Thoracic aorta (tissue), 2 donors: ENCODE results near the gene UMODL1. TPM values are rescaled to one million over a fixed set of nuclear protein-coding genes. Genes with fewer than 3 reads are reported as not detected.

ENCODE experiments used
- ATAC-seq: fragments of 150-250 bp; one replicate; pipeline ENCODE4 v1.8.0; 2017; ENCODE audit warnings: low read depth; ENCODE audit not compliant: insufficient number of reproducible peaks, low FRiP score
- DNase-seq: peaks from one replicate; pipeline ENCODE4 v3.0.0-alpha.2; 2020; ENCODE audit warnings: low spot score
- H3K27ac ChIP-seq, 2 donors: fragments of 200-600 bp; sonication (generic); 1 replicate in 1 of 2; 2 replicates in 1 of 2; pipeline ENCODE4 v1.5.1; 2016; ENCODE audit warnings: mild to moderate bottlenecking in 2 of 2, moderate library complexity in 2 of 2
- H3K27me3 ChIP-seq: fragments of 200-600 bp; sonication (generic); replicated peaks from 2 replicates; pipeline ENCODE4 v1.6.0; 2016; ENCODE audit warnings: mild to moderate bottlenecking; ENCODE audit not compliant: insufficient read depth
- H3K36me3 ChIP-seq: fragments of 200-600 bp; sonication (generic); one replicate; pipeline ENCODE4 v1.5.1; 2016
- H3K4me1 ChIP-seq, 2 donors: fragments of 200-600 bp; sonication (generic); 1 replicate in 1 of 2; 2 replicates in 1 of 2; pipeline versions ENCODE4 v1.5.1 to v1.6.0; 2016; ENCODE audit warnings: low read depth in 2 of 2, mild to moderate bottlenecking in 1 of 2; ENCODE audit not compliant: control insufficient read depth in 1 of 2
- H3K4me3 ChIP-seq: fragments of 200-600 bp; sonication (generic); 2 replicates; pipeline ENCODE4 v1.5.1; 2016; ENCODE audit warnings: mild to moderate bottlenecking
- H3K9me3 ChIP-seq: fragments of 200-600 bp; sonication (generic); 2 replicates; pipeline ENCODE4 v1.5.1; 2016
- total RNA-seq, 2 donors: library from RNA; depleted of rRNA; stranded (reverse); fragments of >200 nt; gene quantifications; one replicate each; pipeline versions ENCODE4 v1.1.0 to v1.2.3, GENCODE V29; 2016
- TF ChIP-seq, protein P1 (sequence below): fragments of 200-600 bp; sonication (generic); IDR thresholded peaks from one replicate; pipeline ENCODE4 v1.5.1; 2019; ENCODE audit warnings: antibody characterized with exemption

Gene UMODL1
- total RNA-seq, 2 donors from 2014 or later = 0.14 TPM; not detected in 1

DNA sequence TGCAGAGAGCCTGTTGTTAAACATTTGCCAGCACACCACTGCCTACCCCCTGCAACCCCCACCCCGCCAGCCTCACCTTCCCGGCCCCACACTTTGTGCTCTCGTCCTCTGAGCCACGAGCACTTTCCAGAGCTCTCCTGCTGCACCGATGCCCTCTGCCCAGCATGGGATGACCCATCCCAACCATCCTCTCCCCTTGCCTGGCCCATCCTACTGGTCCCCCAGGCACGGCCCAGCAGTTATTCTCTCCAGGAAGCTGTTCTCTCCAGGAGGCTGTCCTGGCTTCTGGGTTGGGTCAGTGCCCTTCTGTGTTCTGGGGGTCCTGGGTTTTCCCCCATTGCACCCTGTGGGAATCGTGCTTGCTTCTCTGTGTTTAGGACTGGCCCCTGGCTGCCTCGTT, 87.7 kb downstream of the UMODL1 start:
- no peaks in the 10 kb centered on the region for H3K4me1 ChIP-seq
- no peaks in the 10 kb centered on the region for H3K9me3 ChIP-seq
- H3K27ac ChIP-seq = no peak overlapping the region
- no peak overlapping the region for H3K4me3 ChIP-seq
- TF ChIP-seq, protein P1, sequence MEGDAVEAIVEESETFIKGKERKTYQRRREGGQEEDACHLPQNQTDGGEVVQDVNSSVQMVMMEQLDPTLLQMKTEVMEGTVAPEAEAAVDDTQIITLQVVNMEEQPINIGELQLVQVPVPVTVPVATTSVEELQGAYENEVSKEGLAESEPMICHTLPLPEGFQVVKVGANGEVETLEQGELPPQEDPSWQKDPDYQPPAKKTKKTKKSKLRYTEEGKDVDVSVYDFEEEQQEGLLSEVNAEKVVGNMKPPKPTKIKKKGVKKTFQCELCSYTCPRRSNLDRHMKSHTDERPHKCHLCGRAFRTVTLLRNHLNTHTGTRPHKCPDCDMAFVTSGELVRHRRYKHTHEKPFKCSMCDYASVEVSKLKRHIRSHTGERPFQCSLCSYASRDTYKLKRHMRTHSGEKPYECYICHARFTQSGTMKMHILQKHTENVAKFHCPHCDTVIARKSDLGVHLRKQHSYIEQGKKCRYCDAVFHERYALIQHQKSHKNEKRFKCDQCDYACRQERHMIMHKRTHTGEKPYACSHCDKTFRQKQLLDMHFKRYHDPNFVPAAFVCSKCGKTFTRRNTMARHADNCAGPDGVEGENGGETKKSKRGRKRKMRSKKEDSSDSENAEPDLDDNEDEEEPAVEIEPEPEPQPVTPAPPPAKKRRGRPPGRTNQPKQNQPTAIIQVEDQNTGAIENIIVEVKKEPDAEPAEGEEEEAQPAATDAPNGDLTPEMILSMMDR = no peak
- ATAC-seq = no peak
- H3K27me3 ChIP-seq = no peaks in the 10 kb centered on the region
- DNase-seq = no peak
- no peaks in the 10 kb centered on the region for H3K36me3 ChIP-seq

DNA sequence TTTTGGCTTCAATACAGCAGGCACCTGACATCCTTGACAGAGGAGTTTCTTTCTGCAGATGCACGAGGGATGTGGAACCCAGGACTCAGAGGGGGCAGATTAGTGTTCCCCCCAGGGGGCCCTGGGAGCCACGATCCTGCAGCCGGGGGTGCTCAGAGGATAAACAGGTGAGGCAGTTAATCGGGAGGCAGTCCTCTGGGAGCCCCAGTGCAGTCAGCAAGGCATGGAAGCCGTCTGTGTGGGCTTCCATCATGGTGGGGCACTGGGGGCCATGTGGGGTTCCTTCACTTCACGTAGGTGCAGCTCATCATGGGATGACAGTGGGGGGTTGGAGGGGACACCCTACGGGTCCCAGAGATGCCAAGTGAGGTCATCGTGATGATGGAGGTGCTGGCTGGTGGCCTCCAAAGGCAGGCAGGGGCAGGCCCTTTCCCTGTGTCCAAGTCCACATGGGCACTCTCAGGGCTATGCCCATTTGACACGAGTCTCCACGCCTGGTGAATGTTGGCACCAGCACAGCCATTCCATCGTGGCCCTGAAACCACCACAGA, 88.5 kb downstream of the UMODL1 start:
- Histone ChIP-seq H3K4me1 (no peaks in the 10 kb centered on the region), H3K36me3 (no peaks in the 10 kb centered on the region), H3K27ac (no peak overlapping the region), H3K27me3 (no peaks in the 10 kb centered on the region), H3K4me3 (no peak overlapping the region), H3K9me3 (no peaks in the 10 kb centered on the region)
- ATAC-seq (no peak), DNase-seq (no peak)
- TF ChIP-seq, protein P1 = no peak

DNA sequence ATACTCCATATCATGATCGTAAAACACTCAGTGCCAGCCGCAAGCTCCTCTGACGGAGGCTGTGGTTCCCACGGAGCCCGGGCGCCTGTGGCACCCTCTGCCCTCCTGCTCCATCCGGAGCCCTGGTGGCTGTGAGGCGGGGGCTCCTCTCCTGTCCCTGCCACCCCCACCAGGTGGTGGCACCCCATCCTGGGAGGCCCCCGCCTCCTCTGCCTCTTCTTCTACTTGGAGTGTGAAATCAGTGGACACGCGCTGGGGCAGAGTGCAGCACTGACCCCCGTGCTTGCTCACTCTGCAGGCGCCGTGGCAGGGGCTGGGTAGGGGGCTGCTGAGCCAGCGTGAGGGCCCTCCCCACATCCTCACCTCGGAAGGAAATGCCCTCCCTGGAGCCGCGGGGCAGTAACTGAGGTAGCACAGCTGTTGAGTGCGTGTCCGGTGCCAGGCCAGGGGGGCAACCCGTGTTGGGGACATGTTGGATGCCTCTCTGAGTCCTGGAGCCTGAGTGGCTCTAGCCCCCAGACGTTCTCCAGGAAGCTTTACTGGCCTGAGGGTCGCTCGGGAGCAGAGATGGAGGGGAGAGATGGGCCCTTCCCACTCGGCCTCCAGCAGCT, 89.1 kb downstream of the UMODL1 start:
- no peak overlapping the region for H3K4me3 ChIP-seq
- no peaks in the 10 kb centered on the region for H3K4me1 ChIP-seq
- no peak for DNase-seq
- no peak for ATAC-seq
- no peak overlapping the region for H3K27ac ChIP-seq
- TF ChIP-seq, protein P1 = no peak
- no peaks in the 10 kb centered on the region for H3K36me3 ChIP-seq
- no peaks in the 10 kb centered on the region for H3K27me3 ChIP-seq
- H3K9me3 ChIP-seq = no peaks in the 10 kb centered on the region

DNA sequence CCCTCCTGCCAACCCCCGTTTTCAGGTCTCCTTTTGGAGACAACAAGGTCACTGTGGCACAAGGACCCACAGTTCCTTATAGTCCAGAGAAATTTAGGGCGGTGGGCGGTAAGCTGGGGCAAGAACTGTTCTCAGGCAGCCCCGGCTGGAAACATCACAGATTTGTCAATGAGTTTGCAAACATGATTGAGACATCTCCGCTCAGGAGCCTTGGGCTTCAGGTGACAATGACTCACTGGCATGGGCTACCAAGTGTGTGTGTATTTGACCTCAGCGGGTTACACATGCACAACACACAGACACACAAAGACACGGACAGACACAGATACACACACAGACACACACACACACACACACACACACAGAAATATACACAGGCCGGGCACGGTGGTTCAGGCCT, 89.6 kb downstream of the UMODL1 start:
- no peaks in the 10 kb centered on the region for H3K4me1 ChIP-seq
- no peak overlapping the region for H3K4me3 ChIP-seq
- ATAC-seq (no peak), DNase-seq (no peak)
- no peaks in the 10 kb centered on the region for H3K36me3 ChIP-seq
- H3K9me3 ChIP-seq = no peaks in the 10 kb centered on the region
- H3K27ac ChIP-seq = no peak overlapping the region
- TF ChIP-seq, protein P1 = no peak
- H3K27me3 ChIP-seq = no peaks in the 10 kb centered on the region

DNA sequence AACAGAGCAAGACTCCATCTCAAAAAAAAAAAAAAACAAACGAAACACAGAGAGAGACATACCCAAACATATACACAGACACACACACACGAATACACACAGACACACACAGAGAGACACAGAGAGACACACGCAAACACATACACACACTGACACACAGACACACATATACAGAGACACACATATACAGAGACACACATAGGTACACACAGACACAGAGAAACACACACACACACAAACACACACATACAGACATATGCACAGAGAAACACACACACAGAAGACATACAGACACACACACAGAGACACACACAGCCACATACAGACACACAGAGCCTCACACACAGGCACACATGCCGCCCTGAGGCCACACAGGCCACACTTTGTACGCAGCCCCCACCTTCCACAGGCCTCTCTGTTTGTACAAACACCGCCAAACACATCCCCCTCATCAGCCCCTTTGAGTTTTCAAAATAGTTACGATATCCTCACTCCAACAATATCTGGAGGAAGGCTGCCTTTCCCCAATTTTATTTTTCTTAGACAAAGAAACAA, 90.4 kb downstream of the UMODL1 start:
- Histone ChIP-seq H3K4me1 (no peaks in the 10 kb centered on the region), H3K36me3 (no peaks in the 10 kb centered on the region), H3K27me3 (no peaks in the 10 kb centered on the region), H3K9me3 (no peaks in the 10 kb centered on the region), H3K27ac (no peak overlapping the region), H3K4me3 (no peak overlapping the region)
- TF ChIP-seq, protein P1 = no peak
- DNase-seq = no peak
- no peak for ATAC-seq
